Activated T-cell treated with anti-CD3 and anti-CD28 coated beads, Interleukin-2, amount 50 U/mL, for 4 hours (primary cell): ENCODE results near the gene POLR2E. TPM values are rescaled to one million over a fixed set of nuclear protein-coding genes. Genes with fewer than 3 reads are reported as not detected.
"Not testable (repeated sequence)": the region's sequence is repeated elsewhere in the genome, so short reads cannot be mapped to it uniquely, and the experiment has no call there.

Experiments used
- ATAC-seq, 2 donors: fragments of 200-7000 bp; cut with Tn5 transposase; one replicate each; pipeline ENCODE4 v1.10.0; 2021
- DNase-seq: peaks from one replicate; pipeline ENCODE4 v3.0.0-alpha.2; 2020
- H3K27me3 Mint-ChIP-seq: one replicate; pipeline ENCODE4 v1.8.0; 2021; ENCODE audit warnings: low read depth, mixed read lengths
- H3K36me3 Mint-ChIP-seq: one replicate; pipeline ENCODE4 v1.8.0; 2022; ENCODE audit warnings: mixed read lengths; ENCODE audit not compliant: insufficient read depth
- H3K4me1 Mint-ChIP-seq: one replicate; pipeline ENCODE4 v1.8.0; 2021; ENCODE audit warnings: low read depth, mixed read lengths
- H3K4me3 Mint-ChIP-seq: one replicate; pipeline ENCODE4 v1.8.0; 2021; ENCODE audit warnings: mild to moderate bottlenecking, moderate library complexity, mixed read lengths
- H3K9me3 Mint-ChIP-seq: one replicate; pipeline ENCODE4 v1.8.0; 2021; ENCODE audit warnings: mixed read lengths
- total RNA-seq, 3 donors: library from RNA; stranded (reverse); gene quantifications; one replicate each; pipeline ENCODE4 v1.2.1, GENCODE V29; 2021

POLR2E gene
- total RNA-seq, 3 donors from 2014 or later: 303 to 380 (median 323) TPM

GRCh38 chr19:1131718-1132551, 36.8 kb upstream of the POLR2E start:
- H3K9me3 Mint-ChIP-seq: no peaks in the 10 kb centered on the region
- peaks cover 37% of the 10 kb centered on the region for H3K4me1 Mint-ChIP-seq
- peaks cover 2% of the 10 kb centered on the region for H3K36me3 Mint-ChIP-seq
- peak; percentile 62 to 73 for ATAC-seq
- no peaks in the 10 kb centered on the region for H3K27me3 Mint-ChIP-seq
- peak; percentile 90 for DNase-seq
- H3K4me3 Mint-ChIP-seq: peak overlapping the region; percentile 90

GRCh38 chr19:1130771-1131717, 35.9 kb upstream of the POLR2E start:
- peak; percentile 56 for DNase-seq
- ATAC-seq: peak; percentile 3 to 13
- Mint-ChIP-seq H3K4me3 (peak overlapping the region; percentile 90), H3K27me3 (no peaks in the 10 kb centered on the region), H3K36me3 (peaks cover 2% of the 10 kb centered on the region), H3K4me1 (peaks cover 37% of the 10 kb centered on the region), H3K9me3 (no peaks in the 10 kb centered on the region)

GRCh38 chr19:1129535-1129934, 34.4 kb upstream of the POLR2E start:
- ATAC-seq (no peak), DNase-seq (no peak)
- no peaks in the 10 kb centered on the region for H3K27me3 Mint-ChIP-seq
- no peaks in the 10 kb centered on the region for H3K9me3 Mint-ChIP-seq
- H3K4me1 Mint-ChIP-seq: peaks cover 38% of the 10 kb centered on the region
- H3K4me3 Mint-ChIP-seq: peak overlapping the region; percentile 90
- H3K36me3 Mint-ChIP-seq: peaks cover 2% of the 10 kb centered on the region

GRCh38 chr19:1129084-1129483, 33.9 kb upstream of the POLR2E start:
- H3K27me3 Mint-ChIP-seq, H3K9me3 Mint-ChIP-seq, DNase-seq, ATAC-seq, H3K36me3 Mint-ChIP-seq: not testable (repeated sequence)
- peak overlapping the region; percentile 48 for H3K4me3 Mint-ChIP-seq
- peaks cover 38% of the 10 kb centered on the region for H3K4me1 Mint-ChIP-seq

- no peaks in the 10 kb centered on the region for H3K9me3 Mint-ChIP-seq
- ATAC-seq: no peak
These were observed 32.9 kb upstream of the POLR2E start for GRCh38 chr19:1128106-1128505.

GRCh38 chr19:1126984-1127760, 32.0 kb upstream of the POLR2E start:
- DNase-seq (no peak), ATAC-seq (no peak)
- Mint-ChIP-seq H3K36me3 (peaks cover 5% of the 10 kb centered on the region), H3K4me1 (peaks cover 28% of the 10 kb centered on the region), H3K9me3 (no peaks in the 10 kb centered on the region), H3K4me3 (no peak overlapping the region), H3K27me3 (no peaks in the 10 kb centered on the region)

More at GRCh38 chr19:1128106-1128505, 32.9 kb upstream of the POLR2E start:
- Mint-ChIP-seq H3K36me3 (peaks cover 2% of the 10 kb centered on the region), H3K4me1 (peaks cover 32% of the 10 kb centered on the region), H3K27me3 (no peaks in the 10 kb centered on the region), H3K4me3 (no peak overlapping the region)
- DNase-seq: no peak

GRCh38 chr19:1125601-1126467, 30.7 kb upstream of the POLR2E start:
- no peak for DNase-seq
- H3K9me3 Mint-ChIP-seq: no peaks in the 10 kb centered on the region
- H3K27me3 Mint-ChIP-seq: no peaks in the 10 kb centered on the region
- ATAC-seq: no peak
- H3K4me3 Mint-ChIP-seq: no peak overlapping the region
- peaks cover 11% of the 10 kb centered on the region for H3K36me3 Mint-ChIP-seq
- peaks cover 25% of the 10 kb centered on the region for H3K4me1 Mint-ChIP-seq

GRCh38 chr19:1123885-1124677, 28.9 kb upstream of the POLR2E start:
- no peak for ATAC-seq
- Mint-ChIP-seq H3K27me3 (no peaks in the 10 kb centered on the region), H3K4me3 (no peak overlapping the region), H3K4me1 (peaks cover 10% of the 10 kb centered on the region), H3K9me3 (no peaks in the 10 kb centered on the region), H3K36me3 (peaks cover 11% of the 10 kb centered on the region)
- no peak for DNase-seq

- H3K4me1 Mint-ChIP-seq: peaks cover 8% of the 10 kb centered on the region
- H3K4me3 Mint-ChIP-seq: no peak overlapping the region
- peaks cover 13% of the 10 kb centered on the region for H3K36me3 Mint-ChIP-seq
- no peaks in the 10 kb centered on the region for H3K9me3 Mint-ChIP-seq
- no peaks in the 10 kb centered on the region for H3K27me3 Mint-ChIP-seq
- DNase-seq: no peak
- ATAC-seq: no peak
These were observed 28.2 kb upstream of the POLR2E start for GRCh38 chr19:1123381-1123780.

GRCh38 chr19:1122972-1123363, 27.8 kb upstream of the POLR2E start:
- no peaks in the 10 kb centered on the region for H3K9me3 Mint-ChIP-seq
- H3K4me3 Mint-ChIP-seq: no peak overlapping the region
- peak; percentile 73 to 76 for ATAC-seq
- peaks cover 8% of the 10 kb centered on the region for H3K4me1 Mint-ChIP-seq
- H3K36me3 Mint-ChIP-seq: peaks cover 16% of the 10 kb centered on the region
- no peaks in the 10 kb centered on the region for H3K27me3 Mint-ChIP-seq
- DNase-seq: no peak

- Mint-ChIP-seq H3K36me3 (peaks cover 15% of the 10 kb centered on the region), H3K27me3 (no peaks in the 10 kb centered on the region), H3K4me1 (peaks cover 6% of the 10 kb centered on the region), H3K4me3 (no peak overlapping the region), H3K9me3 (no peaks in the 10 kb centered on the region)
- ATAC-seq: no peak
- no peak for DNase-seq
These were observed 27.1 kb upstream of the POLR2E start for GRCh38 chr19:1122021-1122971.

GRCh38 chr19:1121395-1121794, 26.2 kb upstream of the POLR2E start:
- Mint-ChIP-seq H3K4me1 (peaks cover 3% of the 10 kb centered on the region), H3K27me3 (no peaks in the 10 kb centered on the region), H3K36me3 (peaks cover 15% of the 10 kb centered on the region), H3K9me3 (no peaks in the 10 kb centered on the region), H3K4me3 (no peak overlapping the region)
- ATAC-seq (no peak), DNase-seq (no peak)
